Nephron (organoid): ENCODE results near the gene KLHL13.

ENCODE experiments used
- H3K27ac Mint-ChIP-seq, 3 experiments: 2 replicates each; pipeline ENCODE4 v1.8.0; 2020; ENCODE audit warnings: mixed read lengths in 3 of 3, mild to moderate bottlenecking in 2 of 3, moderate library complexity in 1 of 3
- H3K27me3 Mint-ChIP-seq: 2 replicates; pipeline ENCODE4 v1.8.0; 2021; ENCODE audit warnings: low read depth, mild to moderate bottlenecking, moderate library complexity, mixed read lengths
- H3K36me3 Mint-ChIP-seq: 2 replicates; pipeline ENCODE4 v1.8.0; 2020; ENCODE audit warnings: low read depth, mixed read lengths
- H3K4me1 Mint-ChIP-seq: 2 replicates; pipeline ENCODE4 v1.8.0; 2020; ENCODE audit warnings: mixed read lengths
- H3K4me3 Mint-ChIP-seq, 3 experiments: 2 replicates each; pipeline ENCODE4 v1.8.0; 2020; ENCODE audit warnings: mild to moderate bottlenecking in 3 of 3, mixed read lengths in 3 of 3, moderate library complexity in 2 of 3
- H3K9me3 Mint-ChIP-seq: 2 replicates; pipeline ENCODE4 v1.8.0; 2020; ENCODE audit warnings: mixed read lengths
- CTCF ChIP-seq, 3 experiments: fragments of 200-600 bp; sonication (generic); IDR thresholded peaks; one replicate each; pipeline ENCODE4 v1.5.0; 2021; ENCODE audit warnings: antibody characterized with exemption in 3 of 3; ENCODE audit not compliant: unreplicated experiment in 3 of 3

The KLHL13 gene

GRCh38 chrX:117987373-117987772, 129.2 kb downstream of the KLHL13 start:
- Mint-ChIP-seq H3K27ac (no peak overlapping the region), H3K27me3 (no peaks in the 10 kb centered on the region), H3K36me3 (no peaks in the 10 kb centered on the region), H3K9me3 (peaks cover 3% of the 10 kb centered on the region), H3K4me3 (no peak overlapping the region), H3K4me1 (peaks cover 60% of the 10 kb centered on the region)
- TF ChIP-seq CTCF (IDR thresholded peaks at IDR 0.05; ENCODE audit: unreplicated experiment in 3 of 3) = no peak

- Mint-ChIP-seq H3K27ac (no peak overlapping the region), H3K4me3 (peak overlapping the region in 1 of 3 experiments; percentile 19), H3K4me1 (peaks cover 46% of the 10 kb centered on the region), H3K36me3 (no peaks in the 10 kb centered on the region), H3K9me3 (no peaks in the 10 kb centered on the region), H3K27me3 (no peaks in the 10 kb centered on the region)
- peak; percentile 17 to 31 (median 26) for TF ChIP-seq CTCF (IDR thresholded peaks at IDR 0.05; ENCODE audit: unreplicated experiment in 3 of 3)
Measured at GRCh38 chrX:117985241-117985640, 131.4 kb downstream of the KLHL13 start.

DNA sequence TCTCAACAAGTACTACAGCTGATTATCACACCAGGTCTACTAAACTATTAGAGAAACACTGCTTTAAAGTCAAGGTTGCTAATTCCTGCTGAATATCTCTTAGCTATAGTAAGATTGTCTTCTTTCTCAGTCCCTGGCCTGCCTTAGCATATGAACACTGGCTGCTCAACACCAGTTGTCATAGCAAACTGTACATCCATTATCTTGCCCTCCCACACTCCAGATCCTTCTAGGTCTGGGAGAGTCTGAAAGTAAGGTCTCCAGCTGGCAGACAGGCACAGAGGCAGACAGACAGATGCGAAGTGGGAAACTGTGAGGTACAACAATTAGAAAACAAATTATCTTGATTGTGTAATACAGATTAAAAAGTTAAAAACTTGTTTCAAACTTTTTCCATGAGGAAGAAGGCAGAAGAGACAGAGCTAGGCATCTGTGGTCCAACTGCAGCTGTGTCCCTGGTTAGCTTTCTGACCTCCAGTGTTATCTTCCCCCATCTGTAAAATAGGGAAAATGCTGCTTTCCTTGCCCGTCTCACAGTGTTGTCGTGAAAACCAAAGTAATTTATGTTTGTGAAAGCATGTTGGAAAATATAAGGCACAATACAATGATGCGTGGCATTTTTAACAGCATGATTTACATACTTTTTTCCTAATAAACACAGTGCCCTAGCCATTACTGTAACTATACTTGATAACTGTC, 133.8 kb downstream of the KLHL13 start:
- TF ChIP-seq CTCF (IDR thresholded peaks at IDR 0.05; ENCODE audit: unreplicated experiment in 3 of 3) = no peak
- H3K36me3 Mint-ChIP-seq = no peaks in the 10 kb centered on the region
- H3K4me3 Mint-ChIP-seq = no peak overlapping the region
- H3K27ac Mint-ChIP-seq = peak overlapping the region in 2 of 3 experiments; percentile 56 to 63
- no peaks in the 10 kb centered on the region for H3K27me3 Mint-ChIP-seq
- peaks cover 38% of the 10 kb centered on the region for H3K4me1 Mint-ChIP-seq
- H3K9me3 Mint-ChIP-seq = no peaks in the 10 kb centered on the region

GRCh38 chrX:117978402-117978801, 138.2 kb downstream of the KLHL13 start:
- Mint-ChIP-seq H3K9me3 (no peaks in the 10 kb centered on the region), H3K36me3 (no peaks in the 10 kb centered on the region), H3K27ac (no peak overlapping the region), H3K4me1 (peaks cover 17% of the 10 kb centered on the region), H3K27me3 (no peaks in the 10 kb centered on the region), H3K4me3 (no peak overlapping the region)
- no peak for TF ChIP-seq CTCF (IDR thresholded peaks at IDR 0.05; ENCODE audit: unreplicated experiment in 3 of 3)

DNA sequence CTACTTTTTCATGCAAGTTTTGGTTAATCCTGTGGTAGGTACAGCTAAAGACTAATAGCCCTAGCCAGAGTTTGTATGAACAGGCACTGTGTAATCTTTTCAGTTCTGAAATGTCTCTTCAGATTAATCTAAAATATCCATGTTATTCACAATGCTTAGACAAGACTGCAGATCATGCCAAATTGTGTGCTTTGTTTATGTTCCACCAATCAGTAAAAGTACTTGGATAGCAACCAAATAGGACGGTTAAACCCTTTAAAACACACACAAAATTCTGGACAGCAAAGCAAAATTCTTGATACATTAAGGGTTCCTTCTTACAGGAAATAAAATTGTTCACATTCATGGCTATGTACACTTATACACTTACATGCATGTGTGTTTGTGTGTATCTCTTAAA, 139.1 kb downstream of the KLHL13 start:
- Mint-ChIP-seq H3K27me3 (no peaks in the 10 kb centered on the region), H3K4me1 (peaks cover 17% of the 10 kb centered on the region), H3K36me3 (no peaks in the 10 kb centered on the region)

More for the DNA sequence above, 139.1 kb downstream of the KLHL13 start:
- H3K4me3 Mint-ChIP-seq = no peak overlapping the region
- peak overlapping the region in 1 of 3 experiments; percentile 21 for H3K27ac Mint-ChIP-seq
- no peaks in the 10 kb centered on the region for H3K9me3 Mint-ChIP-seq
- no peak for TF ChIP-seq CTCF (IDR thresholded peaks at IDR 0.05; ENCODE audit: unreplicated experiment in 3 of 3)
